Measurements from ENCODE around the gene FGFR2. TPM values are rescaled to one million over a fixed set of nuclear protein-coding genes. Genes with fewer than 3 reads are reported as not detected.
A peak's percentile ranks its signal among the peaks of the same experiment; 100 is the strongest.

Gene FGFR2
- polyA plus RNA-seq, 3 donors = 86.5 to 134 (median 104) TPM

GRCh38 chr10:121444520-121445165 lies 153.6 kb downstream of the FGFR2 start:
- no peak for DNase-seq (ENCODE audit: extremely low read depth in 1 of 11, low read depth in 9 of 11, low spot score in 4 of 11)

GRCh38 chr10:121442086-121442935 lies 155.9 kb downstream of the FGFR2 start:
- no peak for DNase-seq (ENCODE audit: extremely low read depth in 1 of 11, low read depth in 9 of 11, low spot score in 4 of 11)

GRCh38 chr10:121440461-121440860 lies 157.8 kb downstream of the FGFR2 start:
- no peak for DNase-seq (ENCODE audit: extremely low read depth in 1 of 11, low read depth in 9 of 11, low spot score in 4 of 11)

GRCh38 chr10:121438333-121438732 lies 159.9 kb downstream of the FGFR2 start:
- DNase-seq (ENCODE audit: extremely low read depth in 1 of 11, low read depth in 9 of 11, low spot score in 4 of 11) = no peak

- no peak for DNase-seq (ENCODE audit: extremely low read depth in 1 of 11, low read depth in 9 of 11, low spot score in 4 of 11)
These were observed 160.6 kb downstream of the FGFR2 start for GRCh38 chr10:121437596-121437995.

GRCh38 chr10:121436630-121437341 lies 161.5 kb downstream of the FGFR2 start:
- peak in 1 of 11 donors; percentile 22 for DNase-seq (ENCODE audit: extremely low read depth in 1 of 11, low read depth in 9 of 11, low spot score in 4 of 11)

GRCh38 chr10:121436281-121436629 lies 162.0 kb downstream of the FGFR2 start:
- DNase-seq (ENCODE audit: extremely low read depth in 1 of 11, low read depth in 9 of 11, low spot score in 4 of 11) = no peak

GRCh38 chr10:121435099-121435875 lies 163.0 kb downstream of the FGFR2 start:
- DNase-seq (ENCODE audit: extremely low read depth in 1 of 11, low read depth in 9 of 11, low spot score in 4 of 11) = no peak

- no peak for DNase-seq (ENCODE audit: extremely low read depth in 1 of 11, low read depth in 9 of 11, low spot score in 4 of 11)
These were observed 164.3 kb downstream of the FGFR2 start for GRCh38 chr10:121433965-121434364.

- DNase-seq (ENCODE audit: extremely low read depth in 1 of 11, low read depth in 9 of 11, low spot score in 4 of 11) = no peak
These were observed 169.4 kb downstream of the FGFR2 start for GRCh38 chr10:121428867-121429266.
